Endothelial cell of umbilical vein (primary cell): ENCODE results near the gene KRT82. TPM values are rescaled to one million over a fixed set of nuclear protein-coding genes. Genes with fewer than 3 reads are reported as not detected.

Experiments
- BruUV-seq: library from RNA; stranded (reverse); fragments of 400-500 nt; replicated peaks from 2 replicates; lab custom pipeline; 2021; lab: Mats Ljungman, UMichigan
- CTCF ChIA-PET: fragments of 300-600, 350-600 bp; sonication (Branson Sonifier 250); formaldehyde crosslinking; loops from one replicate; lab custom pipeline; 2021; ENCODE audit warnings: antibody characterized with exemption, inconsistent platforms; lab: Charles Lee
- POLR2A ChIA-PET: fragments of 300-600, 350-600 bp; sonication (Branson Sonifier 250); formaldehyde crosslinking; loops from one replicate; lab custom pipeline; 2021; ENCODE audit warnings: antibody characterized with exemption, inconsistent platforms; lab: Charles Lee
- DNase-seq: peaks from one replicate; pipeline ENCODE4 v3.0.0-alpha.2; 2011; ENCODE audit warnings: low read depth, low spot score
- FAIRE-seq: peaks from 2 replicates; lab custom pipeline; 2011; peaks lifted over from hg19 to GRCh38; lab: Jason Lieb, UNC
- H2AFZ ChIP-seq: 2 replicates; pipeline ENCODE4 v1.6.0; 2012; ENCODE audit warnings: low read depth, low read length, control low read depth, inconsistent platforms
- H3K27ac ChIP-seq: 2 replicates; pipeline ENCODE4 v1.5.1; 2011; ENCODE audit warnings: low read depth, mild to moderate bottlenecking, control low read depth, low read length, moderate library complexity; ENCODE audit not compliant: insufficient read depth
- H3K27me3 ChIP-seq, 2 experiments: 2 replicates each; pipeline versions ENCODE4 v1.6.0 to v1.6.1; 2011; ENCODE audit warnings: low read length in 2 of 2, mixed read lengths in 1 of 2; ENCODE audit not compliant: control insufficient read depth in 2 of 2, insufficient read depth in 2 of 2
- H3K36me3 ChIP-seq, 2 experiments: 2 replicates in 1 of 2; 3 replicates in 1 of 2; pipeline ENCODE4 v1.5.1; 2011; ENCODE audit warnings: low read length in 2 of 2, mild to moderate bottlenecking in 1 of 2, moderate library complexity in 1 of 2; ENCODE audit not compliant: control insufficient read depth in 2 of 2, insufficient read depth in 2 of 2; ENCODE audit errors: extremely low read depth in 1 of 2
- H3K4me1 ChIP-seq: 3 replicates; pipeline ENCODE4 v1.5.1; 2011; ENCODE audit warnings: mild to moderate bottlenecking, low read length; ENCODE audit not compliant: control insufficient read depth, insufficient read depth; ENCODE audit errors: extremely low read depth
- H3K4me2 ChIP-seq: 2 replicates; pipeline ENCODE4 v1.6.1; 2011; ENCODE audit warnings: low read length, control low read depth, mixed read lengths; ENCODE audit not compliant: insufficient read depth
- H3K4me3 ChIP-seq, 3 experiments: fragments of 200-600 bp in 1 of 3; sonication (generic), shearing (Covaris generic) in 1 of 3; replicated peaks in 1 of 3; 2 replicates each; pipeline ENCODE4 v1.5.1; 2011 to 2016; ENCODE audit warnings: control low read depth in 3 of 3, low read length in 3 of 3, mild to moderate bottlenecking in 2 of 3, inconsistent platforms in 1 of 3, low read depth in 1 of 3, moderate library complexity in 1 of 3; ENCODE audit not compliant: insufficient read depth in 1 of 3
- H3K79me2 ChIP-seq: 2 replicates; pipeline ENCODE4 v1.6.0; 2012; ENCODE audit warnings: low read length, inconsistent platforms; ENCODE audit not compliant: control insufficient read depth, insufficient read depth
- H3K9ac ChIP-seq: replicated peaks from 2 replicates; pipeline ENCODE3; 2011; ENCODE audit warnings: low read length, control low read depth; ENCODE audit not compliant: insufficient read depth; ENCODE audit errors: extremely low read depth
- H3K9me1 ChIP-seq: replicated peaks from 3 replicates; pipeline ENCODE4 v1.6.0; 2011; ENCODE audit warnings: mild to moderate bottlenecking, low read length; ENCODE audit not compliant: control insufficient read depth, insufficient read depth; ENCODE audit errors: extremely low read depth
- H3K9me3 ChIP-seq: replicated peaks from 2 replicates; pipeline ENCODE4 v1.5.1; 2012; ENCODE audit warnings: low read length, inconsistent platforms; ENCODE audit not compliant: control insufficient read depth, insufficient read depth
- H4K20me1 ChIP-seq: replicated peaks from 2 replicates; pipeline ENCODE3; 2011; ENCODE audit warnings: mild to moderate bottlenecking, low read length; ENCODE audit not compliant: control insufficient read depth, insufficient read depth; ENCODE audit errors: extremely low read depth
- CTCF ChIP-seq, 2 donors: IDR thresholded peaks; 1 replicate in 1 of 2; 2 replicates in 1 of 2; pipeline ENCODE4 v1.5.1; 2011; ENCODE audit warnings: low read length in 2 of 2, mild to moderate bottlenecking in 2 of 2, moderate library complexity in 2 of 2, control low read depth in 1 of 2, inconsistent platforms in 1 of 2, low read depth in 1 of 2; ENCODE audit not compliant: insufficient read depth in 1 of 2; ENCODE audit errors: extremely low read depth in 1 of 2
- EZH2 ChIP-seq: IDR thresholded peaks from 2 replicates; pipeline ENCODE4 v1.6.1; 2012; ENCODE audit warnings: borderline replicate concordance, low read depth, mild to moderate bottlenecking, moderate library complexity, low read length, inconsistent platforms; ENCODE audit not compliant: severe bottlenecking
- FOS ChIP-seq: IDR thresholded peaks from 2 replicates; pipeline ENCODE4 v1.6.1; 2011; ENCODE audit warnings: mild to moderate bottlenecking, low read length, moderate library complexity, borderline replicate concordance; ENCODE audit not compliant: insufficient read depth
- JUN ChIP-seq: IDR thresholded peaks from 2 replicates; pipeline ENCODE4 v1.6.1; 2011; ENCODE audit warnings: borderline replicate concordance, low read depth; ENCODE audit not compliant: insufficient read length, insufficient read depth
- MAX ChIP-seq: IDR thresholded peaks from 2 replicates; pipeline ENCODE4 v1.6.1; 2011; ENCODE audit not compliant: insufficient read depth, insufficient read length
- POLR2AphosphoS5 ChIP-seq: IDR thresholded peaks from 2 replicates; pipeline ENCODE4 v1.6.1; 2012; ENCODE audit warnings: low read depth, mild to moderate bottlenecking, control low read depth, low read length, moderate library complexity; ENCODE audit not compliant: insufficient read depth
- dilution Hi-C: fragments of 300-500 bp; cut with MboI; formaldehyde crosslinking; loops from one replicate; pipeline ENCODE4 v1.15.0; 2019; ENCODE audit warnings: low sequenced_read_pairs; ENCODE audit not compliant: extremely low pct_ligation_motif_present
- intact Hi-C: fragments of 100-400 bp; cut with micrococcal nuclease; formaldehyde crosslinking; loops from one replicate; pipeline ENCODE4 v1.10.0; 2022
- polyA plus RNA-seq, 4 experiments: library from polyadenylated mRNA; depleted of rRNA in 3 of 4; stranded (reverse) in 3 of 4; unstranded in 1 of 4; fragments of >200 nt; gene quantifications; 2 replicates each; pipeline versions ENCODE4 v1.2.1 to v1.2.3, GENCODE V29; 2011 to 2012; ENCODE audit warnings: missing spikeins in 1 of 4
- total RNA-seq: library from RNA; stranded (reverse); gene quantifications from 2 replicates; pipeline ENCODE4 v1.2.3, GENCODE V29; 2021

KRT82 gene
- total and polyA plus RNA-seq, 2 donors (not counting 3 experiments of a cell fraction or from before 2014, with no cell fraction given) = not detected

- ChIA-PET CTCF (interaction anchor here (2.2 kb wide), 1 partner anchor 12 kb away, joined by 6 read pairs; no protein-coding TSS in a partner anchor), POLR2A (no interaction called here)
- no peak overlapping the region for H3K4me3 ChIP-seq
- intact Hi-C loops (no loop called here), dilution Hi-C loops (no loop called here)
- no peak overlapping the region for H3K9ac ChIP-seq
- no peak for TF ChIP-seq JUN
- no peak for TF ChIP-seq CTCF (IDR thresholded peaks at IDR 0.05; ENCODE audit: extremely low read depth in 1 of 2, insufficient read depth in 1 of 2, low read depth in 1 of 2, low read length in 2 of 2)
- no peak for TF ChIP-seq POLR2AphosphoS5
- no peak for TF ChIP-seq EZH2
- TF ChIP-seq FOS = no peak
- TF ChIP-seq MAX = no peak
- H3K27ac ChIP-seq = no peak overlapping the region
- H3K36me3 ChIP-seq = no peaks in the 10 kb centered on the region
- BruUV-seq = no TSS peak
- H3K4me2 ChIP-seq = no peak overlapping the region
- FAIRE-seq (no peak), DNase-seq (no peak)
- no peaks in the 10 kb centered on the region for H3K79me2 ChIP-seq
- H3K9me3 ChIP-seq = no peaks in the 10 kb centered on the region
- H3K4me1 ChIP-seq = no peaks in the 10 kb centered on the region
- H3K9me1 ChIP-seq = no peaks in the 10 kb centered on the region
- no peaks in the 10 kb centered on the region for H4K20me1 ChIP-seq
- no peak overlapping the region for H2AFZ ChIP-seq
- peaks cover 4 to 7% of the 10 kb centered on the region in 2 experiments for H3K27me3 ChIP-seq
Measured at GRCh38 chr12:52439845-52440244, 33.7 kb upstream of the KRT82 start.
